Spleen (tissue), 3 donors: ENCODE measurements around the gene CEP164.

Experiments used
- POLR2A ChIP-seq, 3 donors: fragments of 450-650 bp; IDR thresholded peaks; one replicate each; pipeline ENCODE4 v1.5.1; 2017; ENCODE audit warnings: antibody characterized with exemption in 3 of 3, mild to moderate bottlenecking in 1 of 3
- POLR2AphosphoS5 ChIP-seq, 3 donors: sonication (generic); formaldehyde crosslinking; IDR thresholded peaks; one replicate each; pipeline ENCODE4 v1.5.1; 2017; ENCODE audit warnings: antibody characterized with exemption in 3 of 3

DNA sequence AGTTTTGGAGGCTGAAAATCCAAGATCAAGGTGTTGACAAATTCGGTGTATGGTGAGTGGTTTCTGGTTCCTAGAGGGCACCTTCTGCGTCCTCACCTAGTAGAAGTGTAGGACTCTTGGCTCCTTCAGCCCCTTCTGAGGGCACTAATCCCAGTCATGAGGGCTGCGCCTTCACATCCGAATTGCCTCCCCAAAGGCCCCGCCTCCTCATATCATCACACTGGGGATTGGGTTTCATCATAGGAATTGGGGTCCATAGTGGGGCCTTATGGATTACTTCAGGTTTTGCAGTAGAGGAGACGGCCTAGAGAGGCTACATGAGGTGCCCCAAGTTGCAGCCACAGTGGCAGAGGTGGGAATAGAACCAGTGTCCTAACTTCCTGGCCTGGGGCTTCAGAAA is 87.1 kb downstream of the CEP164 start:
- TF ChIP-seq POLR2A (IDR thresholded peaks at IDR 0.05) = no peak
- no peak for TF ChIP-seq POLR2AphosphoS5 (IDR thresholded peaks at IDR 0.05)
